ENCODE data around the gene WNT6. TPM values are rescaled to one million over a fixed set of nuclear protein-coding genes. Genes with fewer than 3 reads are reported as not detected.

Gene WNT6
- total RNA-seq, 1 experiment from 2014 or later = 8.1 TPM

GRCh38 chr2:218824004-218824403 is 35.6 kb upstream of the WNT6 start:
- BruUV-seq (replicated peaks) = no TSS peak
- ChIA-PET CTCF (no interaction called here), POLR2A (no interaction called here)
- TF ChIP-seq SIN3A (IDR thresholded peaks at IDR 0.05; ENCODE audit: borderline replicate concordance, insufficient read depth, low read depth, low read length) = no peak
- H3K27me3 ChIP-seq (ENCODE audit: control insufficient read depth, insufficient read depth, low read length) = no peaks in the 10 kb centered on the region
- no peaks in the 10 kb centered on the region for H3K9me3 ChIP-seq (ENCODE audit: control insufficient read depth, insufficient read depth, low read depth, low read length)
- H3K4me3 ChIP-seq (ENCODE audit: low read depth in 2 of 2, low read length in 2 of 2) = no peak overlapping the region
- H3K36me3 ChIP-seq (ENCODE audit: control insufficient read depth, insufficient read depth, low read length) = no peaks in the 10 kb centered on the region
- intact Hi-C loops (cut with micrococcal nuclease; ENCODE audit: unreplicated experiment) = no loop called here
- no peak for DNase-seq (ENCODE audit: low read depth, low spot score)
- no peak overlapping the region for H3K27ac ChIP-seq (ENCODE audit: low read length)
- ATAC-seq = no peak
- H3K4me1 ChIP-seq (ENCODE audit: control insufficient read depth, insufficient read depth, low read length) = no peaks in the 10 kb centered on the region
- in situ Hi-C loops (cut with HindIII; ENCODE audit: low pct_unique_long_range_greater_than_20kb, low sequenced_read_pairs) = no loop called here

GRCh38 chr2:218826791-218827190 is 32.8 kb upstream of the WNT6 start:
- no peaks in the 10 kb centered on the region for H3K4me1 ChIP-seq (ENCODE audit: control insufficient read depth, insufficient read depth, low read length)
- POLR2A ChIA-PET = no interaction called here
- no TSS peak for BruUV-seq (replicated peaks)
- H3K27me3 ChIP-seq (ENCODE audit: control insufficient read depth, insufficient read depth, low read length) = no peaks in the 10 kb centered on the region
- H3K4me3 ChIP-seq (ENCODE audit: low read depth in 2 of 2, low read length in 2 of 2) = no peak overlapping the region
- DNase-seq (ENCODE audit: low read depth, low spot score) (no peak), ATAC-seq (peak; percentile 20)
- TF ChIP-seq SIN3A (IDR thresholded peaks at IDR 0.05; ENCODE audit: borderline replicate concordance, insufficient read depth, low read depth, low read length) (no peak), TCF7L2 (IDR thresholded peaks at IDR 0.05; ENCODE audit: low read depth, low read length) (no peak), REST (IDR thresholded peaks at IDR 0.05; ENCODE audit: insufficient read depth in 1 of 2, low read depth in 2 of 2, low read length in 1 of 2) (no peak), POLR2AphosphoS5 (IDR thresholded peaks at IDR 0.05; ENCODE audit: low read depth, low read length) (no peak), CTCF (IDR thresholded peaks at IDR 0.05) (no peak)
- in situ Hi-C loops (cut with HindIII; ENCODE audit: low pct_unique_long_range_greater_than_20kb, low sequenced_read_pairs) = no loop called here
- no peak overlapping the region for H3K27ac ChIP-seq (ENCODE audit: low read length)
- H3K36me3 ChIP-seq (ENCODE audit: control insufficient read depth, insufficient read depth, low read length) = no peaks in the 10 kb centered on the region
- CTCF ChIA-PET = interaction anchor here (1.2 kb wide), 1 partner anchor 21 kb away, joined by 4 read pairs; no protein-coding TSS in a partner anchor
- intact Hi-C loops (cut with micrococcal nuclease; ENCODE audit: unreplicated experiment) = no loop called here
- H3K9me3 ChIP-seq (ENCODE audit: control insufficient read depth, insufficient read depth, low read depth, low read length) = no peaks in the 10 kb centered on the region

GRCh38 chr2:218827701-218828476 is 31.7 kb upstream of the WNT6 start:
- Histone ChIP-seq H3K27me3 (ENCODE audit: control insufficient read depth, insufficient read depth, low read length) (no peaks in the 10 kb centered on the region), H3K27ac (ENCODE audit: low read length) (no peak overlapping the region), H3K36me3 (ENCODE audit: control insufficient read depth, insufficient read depth, low read length) (no peaks in the 10 kb centered on the region), H3K4me1 (ENCODE audit: control insufficient read depth, insufficient read depth, low read length) (no peaks in the 10 kb centered on the region; the same call in 1 of the 2 replicates), H3K4me3 (ENCODE audit: low read depth in 2 of 2, low read length in 2 of 2) (no peak overlapping the region), H3K9me3 (ENCODE audit: control insufficient read depth, insufficient read depth, low read depth, low read length) (no peaks in the 10 kb centered on the region)
- POLR2A ChIA-PET = interaction anchor here (0.6 kb wide), 1 partner anchor 11 kb away, joined by 4 read pairs; no protein-coding TSS in a partner anchor
- TF ChIP-seq SIN3A (IDR thresholded peaks at IDR 0.05; ENCODE audit: borderline replicate concordance, insufficient read depth, low read depth, low read length) (no peak), CTCF (IDR thresholded peaks at IDR 0.05) (no peak), REST (IDR thresholded peaks at IDR 0.05; ENCODE audit: insufficient read depth in 1 of 2, low read depth in 2 of 2, low read length in 1 of 2) (no peak), POLR2AphosphoS5 (IDR thresholded peaks at IDR 0.05; ENCODE audit: low read depth, low read length) (no peak), TCF7L2 (IDR thresholded peaks at IDR 0.05; ENCODE audit: low read depth, low read length) (no peak)
- in situ Hi-C loops (cut with HindIII; ENCODE audit: low pct_unique_long_range_greater_than_20kb, low sequenced_read_pairs) (no loop called here), intact Hi-C loops (cut with micrococcal nuclease; ENCODE audit: unreplicated experiment) (no loop called here)
- DNase-seq (ENCODE audit: low read depth, low spot score) (no peak), ATAC-seq (no peak)
- CTCF ChIA-PET = interaction anchor here (1.2 kb wide), 1 partner anchor 20 kb away, joined by 4 read pairs; no protein-coding TSS in a partner anchor
- BruUV-seq (replicated peaks) = no TSS peak
